K562 (cell line): ENCODE measurements around the gene SLC8A2. TPM values are rescaled to one million over a fixed set of nuclear protein-coding genes. Genes with fewer than 3 reads are reported as not detected.

Experiments
- GABPB2 ChIP-seq: fragments of 250-450 bp; sonication (Bioruptor Pico); conservative IDR thresholded peaks from 2 replicates; pipeline ENCODE4 v1.5.1; 2021; ENCODE audit warnings: mild to moderate bottlenecking
- GTF2F1 ChIP-seq: IDR thresholded peaks from 2 replicates; pipeline ENCODE4 v1.6.1; 2011; ENCODE audit warnings: low read depth, low read length, improper control_type of control experiment
- IRF2 ChIP-seq: sonication (generic); formaldehyde crosslinking; IDR thresholded peaks from 2 replicates; pipeline ENCODE4 v1.8.1; 2022; ENCODE audit warnings: mild to moderate bottlenecking, missing genetic modification reagents
- KLF13 ChIP-seq: fragments of 450-650 bp; IDR thresholded peaks from 2 replicates; pipeline ENCODE4 v1.6.1; 2016; ENCODE audit warnings: missing genetic modification characterization, low read depth, mild to moderate bottlenecking, missing compliant biosample characterization, moderate library complexity, borderline replicate concordance
- RAD51 ChIP-seq: fragments of 450-650 bp; IDR thresholded peaks from 2 replicates; pipeline ENCODE4 v1.7.1; 2016; ENCODE audit warnings: low read depth, mild to moderate bottlenecking, borderline replicate concordance
- SUPT5H ChIP-seq: fragments of 450-650 bp; IDR thresholded peaks from 2 replicates; pipeline ENCODE4 v1.6.1; 2016
- TARDBP ChIP-seq: fragments of 450-650 bp; IDR thresholded peaks from 2 replicates; pipeline ENCODE4 v1.6.1; 2016
- TEAD2 ChIP-seq: fragments of 450-650 bp; IDR thresholded peaks from 2 replicates; pipeline ENCODE4 v1.6.1; 2016; ENCODE audit warnings: missing genetic modification characterization, control low read depth, missing compliant biosample characterization
- TRIM24 ChIP-seq, 2 experiments: fragments of 450-650 bp; IDR thresholded peaks; 2 replicates each; pipeline ENCODE4 v1.6.1; 2016
- ZNF695 ChIP-seq: fragments of 450-650 bp; formaldehyde crosslinking; IDR thresholded peaks from 2 replicates; pipeline ENCODE4 v1.4.0; 2020; ENCODE audit warnings: mild to moderate bottlenecking, moderate library complexity
- ZNF75A ChIP-seq: fragments of 450-650 bp; formaldehyde crosslinking; IDR thresholded peaks from 2 replicates; pipeline ENCODE4 v1.4.0; 2020; ENCODE audit warnings: mild to moderate bottlenecking
- polyA plus RNA-seq, 8 experiments: library from polyadenylated mRNA; depleted of rRNA in 4 of 8; stranded (reverse) in 5 of 8; unstranded in 3 of 8; fragments of >200 nt; fragmentation: Nextera tagmentation in 2 of 8; fragmentation: Illumina TruSeq in 1 of 8; extraction: Ambion mirVana in 2 of 8; extraction: Trizol in 1 of 8; gene quantifications; 2 replicates each; pipeline versions ENCODE4 v1.2.1 to v1.2.3, GENCODE V29; 2011 to 2014; ENCODE audit warnings: inconsistent platforms in 1 of 8, missing spikeins in 1 of 8
- total RNA-seq, 7 experiments: library from RNA; depleted of rRNA in 6 of 7; stranded (reverse); fragments of >200 nt in 6 of 7; fragmentation: Illumina TruSeq in 2 of 7; extraction: Trizol in 2 of 7; gene quantifications; 2 replicates each; pipeline versions ENCODE4 v1.2.1 to v1.2.3, GENCODE V29; 2011 to 2021; ENCODE audit warnings: low replicate concordance in 1 of 7
- TF ChIP-seq, protein P1 (sequence below): fragments of 450-650 bp; IDR thresholded peaks from 2 replicates; pipeline ENCODE4 v1.6.1; 2016; ENCODE audit warnings: mild to moderate bottlenecking, moderate library complexity
- TF ChIP-seq, protein P2 (sequence below): IDR thresholded peaks from 3 replicates; pipeline ENCODE4 v1.6.1; 2011; ENCODE audit warnings: borderline replicate concordance, mild to moderate bottlenecking, moderate library complexity; ENCODE audit not compliant: insufficient read length; ENCODE audit errors: extremely low read depth

The SLC8A2 gene
- total and polyA plus RNA-seq, 9 of the 15 experiments (the other 6 are each of a cell fraction or from before 2014, with no cell fraction given): 0.07 to 0.66 (median 0.24) TPM; not detected in 3

DNA sequence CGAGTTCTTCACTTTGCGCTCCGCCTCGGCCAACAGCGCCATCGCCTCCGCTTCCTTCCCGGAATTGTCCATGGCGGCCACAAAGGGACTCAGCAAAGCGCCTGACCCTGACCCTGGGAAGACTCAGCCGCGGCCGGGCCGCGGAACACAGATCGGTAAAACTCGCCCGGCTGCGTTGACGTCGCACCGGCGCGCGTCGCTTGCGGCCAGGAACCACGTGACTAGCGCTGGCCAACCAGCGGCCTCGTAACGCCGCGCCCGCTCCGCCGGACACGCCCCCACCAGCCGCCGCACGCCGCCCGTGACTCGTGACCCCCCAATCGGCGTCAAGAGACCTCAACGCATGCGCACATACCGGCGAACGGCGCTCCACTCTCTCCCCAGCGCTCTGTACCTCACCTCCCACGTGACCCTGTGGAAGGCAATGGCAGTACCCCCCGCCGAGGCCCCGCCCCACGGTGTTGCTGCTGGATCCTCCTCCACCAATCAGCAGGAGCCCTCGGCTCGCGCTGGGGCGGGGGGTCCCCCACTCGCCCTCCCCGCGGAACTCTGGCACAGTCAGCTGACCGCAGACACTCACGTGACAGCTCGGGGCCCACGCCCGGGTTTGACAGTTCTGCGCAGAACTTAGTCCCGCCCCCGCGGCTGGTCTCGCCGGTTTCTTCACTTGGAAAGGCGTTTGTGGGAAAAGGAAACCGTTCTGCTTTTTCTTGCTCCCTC lies 43.3 kb upstream of the SLC8A2 start, which contains the start of gene NAPA (continued):
- TF ChIP-seq, protein P1, sequence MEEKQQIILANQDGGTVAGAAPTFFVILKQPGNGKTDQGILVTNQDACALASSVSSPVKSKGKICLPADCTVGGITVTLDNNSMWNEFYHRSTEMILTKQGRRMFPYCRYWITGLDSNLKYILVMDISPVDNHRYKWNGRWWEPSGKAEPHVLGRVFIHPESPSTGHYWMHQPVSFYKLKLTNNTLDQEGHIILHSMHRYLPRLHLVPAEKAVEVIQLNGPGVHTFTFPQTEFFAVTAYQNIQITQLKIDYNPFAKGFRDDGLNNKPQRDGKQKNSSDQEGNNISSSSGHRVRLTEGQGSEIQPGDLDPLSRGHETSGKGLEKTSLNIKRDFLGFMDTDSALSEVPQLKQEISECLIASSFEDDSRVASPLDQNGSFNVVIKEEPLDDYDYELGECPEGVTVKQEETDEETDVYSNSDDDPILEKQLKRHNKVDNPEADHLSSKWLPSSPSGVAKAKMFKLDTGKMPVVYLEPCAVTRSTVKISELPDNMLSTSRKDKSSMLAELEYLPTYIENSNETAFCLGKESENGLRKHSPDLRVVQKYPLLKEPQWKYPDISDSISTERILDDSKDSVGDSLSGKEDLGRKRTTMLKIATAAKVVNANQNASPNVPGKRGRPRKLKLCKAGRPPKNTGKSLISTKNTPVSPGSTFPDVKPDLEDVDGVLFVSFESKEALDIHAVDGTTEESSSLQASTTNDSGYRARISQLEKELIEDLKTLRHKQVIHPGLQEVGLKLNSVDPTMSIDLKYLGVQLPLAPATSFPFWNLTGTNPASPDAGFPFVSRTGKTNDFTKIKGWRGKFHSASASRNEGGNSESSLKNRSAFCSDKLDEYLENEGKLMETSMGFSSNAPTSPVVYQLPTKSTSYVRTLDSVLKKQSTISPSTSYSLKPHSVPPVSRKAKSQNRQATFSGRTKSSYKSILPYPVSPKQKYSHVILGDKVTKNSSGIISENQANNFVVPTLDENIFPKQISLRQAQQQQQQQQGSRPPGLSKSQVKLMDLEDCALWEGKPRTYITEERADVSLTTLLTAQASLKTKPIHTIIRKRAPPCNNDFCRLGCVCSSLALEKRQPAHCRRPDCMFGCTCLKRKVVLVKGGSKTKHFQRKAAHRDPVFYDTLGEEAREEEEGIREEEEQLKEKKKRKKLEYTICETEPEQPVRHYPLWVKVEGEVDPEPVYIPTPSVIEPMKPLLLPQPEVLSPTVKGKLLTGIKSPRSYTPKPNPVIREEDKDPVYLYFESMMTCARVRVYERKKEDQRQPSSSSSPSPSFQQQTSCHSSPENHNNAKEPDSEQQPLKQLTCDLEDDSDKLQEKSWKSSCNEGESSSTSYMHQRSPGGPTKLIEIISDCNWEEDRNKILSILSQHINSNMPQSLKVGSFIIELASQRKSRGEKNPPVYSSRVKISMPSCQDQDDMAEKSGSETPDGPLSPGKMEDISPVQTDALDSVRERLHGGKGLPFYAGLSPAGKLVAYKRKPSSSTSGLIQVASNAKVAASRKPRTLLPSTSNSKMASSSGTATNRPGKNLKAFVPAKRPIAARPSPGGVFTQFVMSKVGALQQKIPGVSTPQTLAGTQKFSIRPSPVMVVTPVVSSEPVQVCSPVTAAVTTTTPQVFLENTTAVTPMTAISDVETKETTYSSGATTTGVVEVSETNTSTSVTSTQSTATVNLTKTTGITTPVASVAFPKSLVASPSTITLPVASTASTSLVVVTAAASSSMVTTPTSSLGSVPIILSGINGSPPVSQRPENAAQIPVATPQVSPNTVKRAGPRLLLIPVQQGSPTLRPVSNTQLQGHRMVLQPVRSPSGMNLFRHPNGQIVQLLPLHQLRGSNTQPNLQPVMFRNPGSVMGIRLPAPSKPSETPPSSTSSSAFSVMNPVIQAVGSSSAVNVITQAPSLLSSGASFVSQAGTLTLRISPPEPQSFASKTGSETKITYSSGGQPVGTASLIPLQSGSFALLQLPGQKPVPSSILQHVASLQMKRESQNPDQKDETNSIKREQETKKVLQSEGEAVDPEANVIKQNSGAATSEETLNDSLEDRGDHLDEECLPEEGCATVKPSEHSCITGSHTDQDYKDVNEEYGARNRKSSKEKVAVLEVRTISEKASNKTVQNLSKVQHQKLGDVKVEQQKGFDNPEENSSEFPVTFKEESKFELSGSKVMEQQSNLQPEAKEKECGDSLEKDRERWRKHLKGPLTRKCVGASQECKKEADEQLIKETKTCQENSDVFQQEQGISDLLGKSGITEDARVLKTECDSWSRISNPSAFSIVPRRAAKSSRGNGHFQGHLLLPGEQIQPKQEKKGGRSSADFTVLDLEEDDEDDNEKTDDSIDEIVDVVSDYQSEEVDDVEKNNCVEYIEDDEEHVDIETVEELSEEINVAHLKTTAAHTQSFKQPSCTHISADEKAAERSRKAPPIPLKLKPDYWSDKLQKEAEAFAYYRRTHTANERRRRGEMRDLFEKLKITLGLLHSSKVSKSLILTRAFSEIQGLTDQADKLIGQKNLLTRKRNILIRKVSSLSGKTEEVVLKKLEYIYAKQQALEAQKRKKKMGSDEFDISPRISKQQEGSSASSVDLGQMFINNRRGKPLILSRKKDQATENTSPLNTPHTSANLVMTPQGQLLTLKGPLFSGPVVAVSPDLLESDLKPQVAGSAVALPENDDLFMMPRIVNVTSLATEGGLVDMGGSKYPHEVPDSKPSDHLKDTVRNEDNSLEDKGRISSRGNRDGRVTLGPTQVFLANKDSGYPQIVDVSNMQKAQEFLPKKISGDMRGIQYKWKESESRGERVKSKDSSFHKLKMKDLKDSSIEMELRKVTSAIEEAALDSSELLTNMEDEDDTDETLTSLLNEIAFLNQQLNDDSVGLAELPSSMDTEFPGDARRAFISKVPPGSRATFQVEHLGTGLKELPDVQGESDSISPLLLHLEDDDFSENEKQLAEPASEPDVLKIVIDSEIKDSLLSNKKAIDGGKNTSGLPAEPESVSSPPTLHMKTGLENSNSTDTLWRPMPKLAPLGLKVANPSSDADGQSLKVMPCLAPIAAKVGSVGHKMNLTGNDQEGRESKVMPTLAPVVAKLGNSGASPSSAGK: no peak; the same call in 1 of the 2 replicates
- TF ChIP-seq SUPT5H: peak; percentile 80
- peak; percentile 99 for TF ChIP-seq RAD51
- TF ChIP-seq GABPB2 (CRISPR knock-in tag): no peak
- no peak for TF ChIP-seq GTF2F1
- TF ChIP-seq, protein P2, sequence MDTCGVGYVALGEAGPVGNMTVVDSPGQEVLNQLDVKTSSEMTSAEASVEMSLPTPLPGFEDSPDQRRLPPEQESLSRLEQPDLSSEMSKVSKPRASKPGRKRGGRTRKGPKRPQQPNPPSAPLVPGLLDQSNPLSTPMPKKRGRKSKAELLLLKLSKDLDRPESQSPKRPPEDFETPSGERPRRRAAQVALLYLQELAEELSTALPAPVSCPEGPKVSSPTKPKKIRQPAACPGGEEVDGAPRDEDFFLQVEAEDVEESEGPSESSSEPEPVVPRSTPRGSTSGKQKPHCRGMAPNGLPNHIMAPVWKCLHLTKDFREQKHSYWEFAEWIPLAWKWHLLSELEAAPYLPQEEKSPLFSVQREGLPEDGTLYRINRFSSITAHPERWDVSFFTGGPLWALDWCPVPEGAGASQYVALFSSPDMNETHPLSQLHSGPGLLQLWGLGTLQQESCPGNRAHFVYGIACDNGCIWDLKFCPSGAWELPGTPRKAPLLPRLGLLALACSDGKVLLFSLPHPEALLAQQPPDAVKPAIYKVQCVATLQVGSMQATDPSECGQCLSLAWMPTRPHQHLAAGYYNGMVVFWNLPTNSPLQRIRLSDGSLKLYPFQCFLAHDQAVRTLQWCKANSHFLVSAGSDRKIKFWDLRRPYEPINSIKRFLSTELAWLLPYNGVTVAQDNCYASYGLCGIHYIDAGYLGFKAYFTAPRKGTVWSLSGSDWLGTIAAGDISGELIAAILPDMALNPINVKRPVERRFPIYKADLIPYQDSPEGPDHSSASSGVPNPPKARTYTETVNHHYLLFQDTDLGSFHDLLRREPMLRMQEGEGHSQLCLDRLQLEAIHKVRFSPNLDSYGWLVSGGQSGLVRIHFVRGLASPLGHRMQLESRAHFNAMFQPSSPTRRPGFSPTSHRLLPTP: no peak
- no peak for TF ChIP-seq IRF2 (CRISPR knock-in tag)
- peak; percentile 96 for TF ChIP-seq ZNF75A (CRISPR knock-in tag)
- no peak for TF ChIP-seq KLF13 (tag)
- 0 out of 4 replicates have a peak, but pooled peaks of 1 of the 2 experiments have one; percentile 12 for TF ChIP-seq TRIM24 (IDR thresholded peaks at IDR 0.05)
- TF ChIP-seq ZNF695 (CRISPR knock-in tag): no peak
- peak; percentile 88 for TF ChIP-seq TARDBP
- no peak for TF ChIP-seq TEAD2
